Measurements from ENCODE around the gene TBC1D8B.

The TBC1D8B gene

GRCh38 chrX:106897259-106897658 is 94.8 kb downstream of the TBC1D8B start:
- DNase-seq (ENCODE audit: low spot score), result no peak

DNA sequence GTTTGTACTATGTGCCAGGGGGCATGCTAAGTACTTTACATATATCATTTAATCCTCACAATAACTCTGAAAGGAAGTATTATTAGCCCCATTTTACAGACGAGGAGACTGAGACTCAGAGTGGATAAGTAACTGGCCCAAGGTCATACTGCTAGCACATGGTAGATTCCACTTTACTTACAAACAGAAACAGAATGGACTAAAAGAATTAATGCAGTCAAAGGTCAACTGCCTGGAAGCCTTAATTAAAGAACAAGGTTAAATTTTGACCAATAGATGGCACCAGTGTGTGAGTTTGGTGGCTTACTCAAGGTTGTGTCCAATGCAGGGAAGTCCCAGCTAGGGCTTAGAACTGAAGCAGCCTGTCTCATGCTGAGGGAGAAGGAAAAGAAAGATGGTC is 96.0 kb downstream of the TBC1D8B start:
- DNase-seq (ENCODE audit: low spot score), result peak; percentile 19

DNA sequence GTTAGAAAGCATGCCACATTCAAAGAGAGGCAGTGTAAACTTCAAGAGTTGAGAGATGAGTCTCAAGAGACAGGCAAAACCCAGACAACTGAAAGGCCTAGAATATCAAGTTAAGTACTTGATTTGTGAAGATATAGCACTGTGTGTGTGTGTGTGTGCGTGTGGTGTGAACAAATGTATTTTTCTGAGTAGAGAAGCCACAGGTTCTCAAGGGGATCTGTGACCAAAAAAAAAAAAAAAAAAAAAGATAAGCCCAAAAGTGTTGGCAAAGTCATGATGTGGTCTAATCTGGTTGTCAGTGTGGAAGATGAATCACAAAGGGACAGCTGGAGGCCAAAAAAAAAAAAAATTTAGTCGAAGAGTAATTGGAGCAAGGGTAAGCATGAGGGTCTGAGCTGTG is 96.8 kb downstream of the TBC1D8B start:
- DNase-seq (ENCODE audit: low spot score), result no peak

DNA sequence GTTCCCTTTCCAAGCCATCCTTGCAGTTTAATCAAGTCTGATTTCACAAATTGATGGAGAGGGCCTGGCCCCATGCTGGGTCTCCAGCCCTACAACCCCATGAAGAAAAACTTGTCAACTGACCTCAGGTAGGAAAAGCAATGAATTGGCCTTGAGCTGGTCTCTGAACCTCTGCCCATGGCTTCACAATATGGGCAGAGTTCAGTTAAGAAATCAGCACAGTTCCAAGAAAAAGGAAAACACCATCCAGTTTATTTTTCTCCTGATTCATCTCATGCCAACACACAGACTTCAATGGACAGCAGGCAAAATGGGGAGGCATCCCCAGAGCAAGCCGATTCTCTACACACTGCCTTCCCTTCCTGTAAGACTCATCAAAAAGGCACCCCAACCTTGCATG is 97.4 kb downstream of the TBC1D8B start:
- no peak for DNase-seq (ENCODE audit: low spot score)

DNA sequence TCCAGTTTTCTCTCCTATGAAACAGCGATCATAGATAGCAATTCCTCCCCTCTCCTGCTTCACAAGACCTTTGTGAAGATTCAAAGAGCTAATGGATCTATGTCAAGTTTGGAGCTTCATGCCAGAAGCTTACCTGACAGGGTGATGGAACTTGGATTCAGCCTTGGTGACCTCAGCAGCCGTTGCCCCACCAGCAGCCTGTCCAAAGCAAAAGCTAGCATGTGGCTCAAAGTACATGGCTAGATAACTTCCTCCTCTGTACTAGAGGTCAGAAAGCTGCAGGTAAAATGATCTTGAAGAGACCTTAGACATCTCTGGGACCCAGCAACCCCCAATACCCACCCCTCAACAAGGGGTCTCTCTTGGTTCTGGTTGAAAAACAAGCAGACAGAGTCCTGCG is 98.9 kb downstream of the TBC1D8B start:
- DNase-seq (ENCODE audit: low spot score), result no peak

- no peak for DNase-seq (ENCODE audit: low spot score)
Observed at GRCh38 chrX:106901781-106902219, 99.3 kb downstream of the TBC1D8B start.

GRCh38 chrX:106902684-106903083 is 100.2 kb downstream of the TBC1D8B start:
- DNase-seq (ENCODE audit: low spot score), result no peak

GRCh38 chrX:106903291-106903824 is 100.9 kb downstream of the TBC1D8B start, which contains the start of gene RIPPLY1:
Gene RIPPLY1, minus strand, starts transcription at chrX:106903341. Its CDS starts 54 bp downstream, at chrX:106903287.
- DNase-seq (ENCODE audit: low spot score), result no peak

DNA sequence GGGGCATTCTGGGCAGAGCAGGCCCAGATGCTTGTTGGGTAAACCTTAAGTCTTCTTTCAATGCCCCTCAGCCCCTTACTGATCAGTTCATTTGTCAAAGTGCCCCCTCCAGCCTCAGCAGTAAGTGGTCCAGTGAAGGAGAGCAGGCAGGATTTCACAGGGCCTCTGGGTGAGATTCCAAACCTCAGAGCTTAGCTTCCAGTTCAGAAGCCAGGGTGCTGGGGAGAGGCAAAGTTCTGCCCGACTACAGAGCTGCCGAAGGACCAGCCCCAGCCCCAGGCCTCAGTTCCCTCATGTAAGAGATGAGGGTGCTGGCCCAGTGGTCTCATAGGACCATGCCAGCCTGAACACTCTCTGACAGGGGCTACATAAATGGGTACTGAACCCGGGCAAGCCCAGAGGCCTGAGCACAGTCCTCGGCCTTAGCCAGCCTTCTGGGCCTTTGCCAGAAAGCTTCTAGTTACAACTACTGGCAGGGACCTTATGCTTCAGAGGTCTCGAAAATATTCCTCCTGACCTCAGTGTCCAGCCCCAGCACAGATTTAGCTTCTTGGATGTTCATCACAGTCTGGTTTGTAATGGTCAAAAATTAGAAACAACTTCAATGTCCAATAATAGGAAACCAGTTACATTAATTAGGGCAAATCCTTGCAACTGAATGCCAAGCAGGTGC is 101.5 kb downstream of the TBC1D8B start:
- DNase-seq (ENCODE audit: low spot score), result no peak

DNA sequence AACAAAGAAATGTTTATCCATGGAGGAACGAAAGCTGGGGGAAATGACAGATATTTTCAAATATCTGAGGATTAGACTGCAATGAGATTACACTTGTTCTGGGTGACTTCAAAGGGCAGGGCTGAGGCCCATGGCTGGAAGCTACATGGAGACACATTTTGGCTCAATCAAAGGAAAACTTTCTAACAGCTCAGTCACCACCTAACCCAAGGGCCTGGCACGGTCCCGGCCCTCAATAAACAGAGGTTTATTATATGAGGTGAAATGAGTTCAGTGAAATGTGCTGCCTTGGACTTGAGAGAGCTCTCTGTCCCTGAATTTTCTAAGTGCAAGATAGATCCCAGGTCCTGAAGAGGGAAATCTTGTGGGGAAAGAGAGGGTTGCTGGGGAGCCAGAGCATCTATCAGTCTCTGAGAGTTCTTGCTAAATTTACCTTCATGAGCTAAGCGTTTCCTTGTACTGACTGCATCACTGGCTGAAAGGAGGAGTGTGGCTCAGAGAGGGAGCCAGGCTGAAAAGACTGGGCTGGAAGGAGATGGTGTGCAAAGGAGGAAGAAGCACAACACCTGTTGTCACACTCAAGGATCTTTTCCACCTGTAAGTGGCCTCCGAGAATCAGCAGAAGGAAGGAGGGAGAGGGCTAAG is 102.7 kb downstream of the TBC1D8B start:
- DNase-seq (ENCODE audit: low spot score), result no peak

DNA sequence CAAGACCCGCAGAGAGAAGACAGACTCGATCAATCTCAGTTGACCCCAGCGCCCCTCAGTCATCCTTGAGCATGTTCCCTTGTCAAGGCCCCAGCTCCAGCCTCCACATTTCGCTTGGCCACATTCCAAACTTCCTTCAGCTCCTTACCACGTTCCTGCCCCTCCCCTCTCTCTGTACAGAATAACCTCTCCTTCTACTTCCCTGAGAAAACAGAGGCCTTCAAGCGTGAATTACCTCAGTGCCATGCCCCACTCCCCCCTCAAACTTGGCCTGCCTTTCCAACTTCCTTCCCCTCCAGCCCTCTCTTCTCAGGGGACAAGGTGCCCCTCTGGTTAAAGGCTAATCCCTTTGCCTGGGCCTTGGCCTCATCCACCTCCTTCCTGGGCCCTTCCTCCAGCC is 103.9 kb downstream of the TBC1D8B start:
- DNase-seq (ENCODE audit: low spot score), result no peak

GRCh38 chrX:106912864-106913263 is 110.4 kb downstream of the TBC1D8B start:
- no peak for DNase-seq (ENCODE audit: low spot score)

DNA sequence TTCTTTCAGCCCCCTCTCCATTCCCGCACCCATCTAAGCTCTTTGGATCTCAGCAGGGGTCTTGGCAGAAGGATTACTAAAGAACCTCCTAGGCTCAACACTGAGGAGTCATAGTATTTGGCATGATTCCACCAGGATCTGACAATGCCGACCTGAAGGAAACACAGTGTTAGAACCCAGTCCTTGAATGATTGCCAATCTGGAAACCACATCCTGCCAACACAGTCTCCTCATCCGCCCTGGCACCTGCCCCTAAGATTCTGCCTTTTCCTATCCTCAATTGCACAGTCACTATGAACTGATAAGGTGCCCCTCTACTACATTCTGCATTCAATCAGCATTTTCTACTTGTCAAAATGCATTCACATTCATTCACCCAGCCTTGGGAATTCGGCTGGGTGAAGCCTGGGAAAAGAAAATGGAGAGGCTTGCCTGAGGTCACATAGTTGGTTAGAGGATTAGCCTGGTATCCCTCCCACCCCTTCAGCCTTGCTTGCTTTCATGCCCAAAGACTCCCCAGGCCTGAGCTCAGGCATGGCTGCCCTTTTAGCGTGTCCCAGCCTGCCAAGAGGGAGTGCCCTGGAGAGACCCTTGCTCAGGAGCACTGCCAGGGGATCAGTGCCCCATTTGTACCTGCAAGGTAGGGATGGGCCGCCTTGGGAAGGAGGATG is 115.5 kb downstream of the TBC1D8B start:
- DNase-seq (ENCODE audit: low spot score), result no peak

- DNase-seq (ENCODE audit: low spot score), result no peak
Observed at GRCh38 chrX:106919932-106920452, 117.5 kb downstream of the TBC1D8B start, which contains the start of gene CLDN2. Gene CLDN2, plus strand, starts transcription at chrX:106920402. Its CDS starts 7,827 bp downstream, at chrX:106928229.

GRCh38 chrX:106921637-106922036 is 119.2 kb downstream of the TBC1D8B start:
- DNase-seq (ENCODE audit: low spot score), result no peak
